ENCODE measurements around the gene ZNF791.
"Not testable (repeated sequence)": the region's sequence is repeated elsewhere in the genome, so short reads cannot be mapped to it uniquely, and the experiment has no call there.

The ZNF791 gene

GRCh38 chr19:12636631-12637030 is 25.9 kb downstream of the ZNF791 start:
- DNase-seq, result no peak

DNA sequence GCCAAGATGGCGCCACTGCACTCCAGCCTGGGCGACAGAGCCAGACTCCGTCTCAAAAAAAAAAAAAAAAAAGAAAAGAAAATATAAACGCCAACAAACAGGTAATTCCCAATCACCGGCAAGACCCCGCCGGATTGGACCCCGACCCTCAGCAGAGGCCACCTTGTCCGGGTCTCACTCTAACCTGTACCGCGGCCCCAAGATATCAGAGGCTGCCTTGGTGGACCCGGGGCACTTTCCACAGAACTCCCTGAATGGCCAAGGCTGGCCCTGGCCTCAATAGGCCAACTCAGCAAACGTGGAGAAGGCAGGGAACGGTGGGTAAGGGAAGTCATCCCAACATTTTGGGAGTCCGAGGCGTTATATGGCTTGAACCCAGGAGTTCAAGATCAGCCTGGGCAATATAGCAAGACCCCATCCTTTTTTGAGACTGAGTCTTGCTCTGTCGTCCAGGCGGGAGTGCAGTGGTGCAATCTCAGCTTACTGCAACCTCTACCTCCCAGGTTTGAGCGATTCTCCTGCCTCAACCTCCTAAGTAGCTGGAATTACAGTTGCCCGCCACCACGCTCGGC is 28.0 kb downstream of the ZNF791 start:
- DNase-seq, result no peak

DNA sequence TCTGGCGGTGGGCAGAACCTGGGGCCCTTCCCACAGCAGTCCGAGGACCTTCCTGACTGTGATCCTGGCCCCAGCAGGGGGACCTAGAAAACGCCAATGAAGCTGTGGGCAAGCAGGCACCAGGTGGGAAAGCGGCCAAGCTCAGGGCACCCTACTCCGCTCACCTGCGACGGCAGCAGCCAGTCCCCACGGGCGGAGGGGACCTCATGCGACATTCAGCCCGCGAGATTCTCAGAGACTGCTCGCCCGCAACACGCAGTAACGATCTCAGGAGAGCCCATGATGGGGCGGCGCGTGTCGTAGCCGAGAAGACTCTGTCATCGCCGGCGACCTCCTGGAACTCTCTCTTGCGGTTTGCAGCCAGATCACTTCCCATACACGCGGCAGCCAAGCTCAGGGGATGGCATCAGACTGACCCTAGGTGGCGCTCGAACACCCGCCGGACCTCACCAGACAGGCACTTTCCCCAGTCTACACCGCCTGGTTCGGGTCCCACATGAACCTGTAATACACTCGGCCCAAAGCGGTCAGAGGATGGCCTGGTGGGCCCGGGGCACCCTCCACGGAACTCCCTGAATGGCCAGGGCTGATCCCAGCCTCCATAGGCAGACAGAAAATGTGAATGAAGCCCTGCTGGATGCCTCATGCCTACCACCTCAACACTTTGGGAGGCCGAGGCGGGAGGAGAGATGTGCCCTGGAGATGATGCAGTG is 29.3 kb downstream of the ZNF791 start:
- DNase-seq, result peak; percentile 76

GRCh38 chr19:12641456-12641855 is 30.7 kb downstream of the ZNF791 start:
- DNase-seq, result no peak

GRCh38 chr19:12642506-12642905 is 31.8 kb downstream of the ZNF791 start:
- no peak for DNase-seq

DNA sequence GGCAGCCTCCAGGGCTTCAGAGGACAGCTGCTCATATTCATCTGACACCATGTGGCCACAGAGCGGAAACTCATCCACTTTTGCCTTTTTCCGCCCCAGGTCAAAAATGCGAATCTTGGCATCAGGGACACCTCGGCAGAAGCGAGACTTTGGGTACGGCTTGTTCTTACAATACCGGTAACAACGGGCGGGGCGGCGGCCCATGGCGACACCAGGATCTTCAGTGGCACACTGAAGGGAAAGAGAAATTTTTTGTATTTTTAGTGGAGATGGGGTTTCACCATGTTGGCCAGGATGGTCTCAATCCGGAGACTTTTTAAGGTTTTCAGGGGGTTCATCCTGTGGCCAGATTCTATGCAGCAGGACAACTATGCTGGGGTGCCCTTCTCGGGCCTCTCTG is 33.0 kb downstream of the ZNF791 start:
- DNase-seq, result not testable (repeated sequence)

GRCh38 chr19:12646551-12646950 is 35.8 kb downstream of the ZNF791 start:
- no peak for DNase-seq

GRCh38 chr19:12647047-12647446 is 36.3 kb downstream of the ZNF791 start:
- no peak for DNase-seq

- peak; percentile 24 for DNase-seq
Observed at GRCh38 chr19:12647490-12648071, 36.9 kb downstream of the ZNF791 start.

GRCh38 chr19:12648088-12648487 is 37.4 kb downstream of the ZNF791 start:
- no peak for DNase-seq

- DNase-seq, result no peak
Observed at GRCh38 chr19:12649941-12650340, 39.2 kb downstream of the ZNF791 start.

DNA sequence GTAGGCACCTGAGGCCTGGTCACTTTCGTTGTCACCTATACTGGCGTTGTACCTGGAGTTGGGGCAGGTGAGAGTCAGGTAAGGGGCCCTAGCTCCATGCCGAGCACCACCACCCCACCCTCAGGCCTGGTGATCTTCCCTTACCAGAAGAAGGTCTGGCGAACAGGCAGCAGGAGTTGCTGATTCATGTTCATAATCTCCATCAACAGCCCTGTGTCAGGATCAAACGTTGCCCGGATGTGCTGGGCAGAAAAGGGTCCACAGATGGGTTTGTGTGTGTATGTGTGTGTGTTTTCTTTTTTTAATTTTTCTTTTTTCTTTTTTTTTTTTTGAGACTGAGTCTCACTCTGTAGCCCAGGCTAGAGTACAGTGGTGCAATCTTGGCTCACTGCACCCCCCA is 41.5 kb downstream of the ZNF791 start:
- DNase-seq, result no peak

DNA sequence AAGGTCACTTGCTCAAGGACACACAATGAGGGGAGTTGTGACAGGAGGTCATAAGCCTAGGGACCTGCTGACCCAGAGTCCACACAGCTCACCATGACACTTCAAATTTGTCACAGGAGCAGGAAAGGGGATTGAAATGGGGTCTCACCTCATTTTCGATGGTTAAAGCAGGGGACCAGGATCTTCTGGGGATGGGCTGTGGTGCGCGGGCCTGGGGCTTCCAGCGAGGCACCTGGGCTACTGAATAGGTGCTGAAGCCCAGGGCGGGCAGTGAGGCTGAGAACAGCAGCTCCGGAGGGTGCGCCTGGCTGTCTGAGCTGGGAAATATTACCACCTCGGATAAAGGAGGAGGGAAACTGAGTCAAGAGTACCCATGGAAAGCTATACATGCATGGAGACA is 44.8 kb downstream of the ZNF791 start:
- DNase-seq, result no peak

DNA sequence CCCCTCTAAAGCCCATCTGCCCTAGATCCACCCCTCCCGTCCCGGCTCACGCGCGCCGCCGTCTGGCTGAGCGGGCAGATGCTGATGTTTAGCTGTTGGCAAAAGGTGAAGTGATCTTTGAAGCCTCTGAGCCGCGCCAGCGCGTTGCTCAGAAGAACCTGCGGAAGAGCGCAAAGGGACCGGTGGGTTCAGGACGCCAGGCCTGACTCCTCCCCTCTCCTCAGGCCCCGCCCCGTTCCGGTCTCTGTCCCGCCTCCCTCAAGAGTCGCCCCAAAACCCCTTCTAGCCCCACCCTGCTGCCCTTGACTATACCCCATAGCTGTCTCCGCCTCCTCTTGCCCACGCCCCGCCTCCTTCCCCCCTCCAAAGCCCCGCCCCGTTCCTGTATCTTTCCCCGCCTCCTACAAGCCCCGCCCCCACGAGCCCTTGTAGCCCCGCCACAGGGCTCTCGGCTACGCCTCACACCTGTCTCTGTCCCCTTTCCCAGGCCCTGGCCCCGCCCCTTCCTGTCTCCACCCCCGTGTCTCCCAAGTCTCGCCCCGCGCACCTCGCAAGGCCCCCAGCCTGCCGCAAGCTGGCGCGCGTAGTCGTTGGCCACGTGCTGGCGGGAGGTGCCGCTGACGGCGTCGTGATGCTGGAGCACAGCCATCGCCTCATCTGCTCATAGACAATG is 46.3 kb downstream of the ZNF791 start:
- DNase-seq, result no peak

GRCh38 chr19:12657966-12658365 is 47.2 kb downstream of the ZNF791 start:
- no peak for DNase-seq

DNA sequence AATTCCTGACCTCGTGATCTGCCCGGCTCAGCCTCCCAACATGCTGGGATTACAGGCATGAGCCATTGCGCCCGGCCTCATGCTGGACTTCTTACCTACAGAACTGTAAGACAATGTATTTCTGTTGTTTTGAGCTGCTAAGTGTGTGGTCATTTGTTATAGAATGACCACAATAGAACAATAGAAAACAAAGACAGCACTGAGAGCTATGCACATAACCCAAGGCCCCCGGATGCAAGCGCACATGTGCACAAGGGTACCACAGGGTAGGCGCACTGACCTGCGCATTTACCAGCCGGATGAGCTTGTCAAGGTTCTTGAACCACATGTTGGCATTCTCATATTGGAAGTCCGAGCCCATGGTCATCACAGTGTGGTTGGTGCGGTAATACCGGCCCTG is 50.3 kb downstream of the ZNF791 start:
- no peak for DNase-seq

- DNase-seq, result no peak
Observed at GRCh38 chr19:12664406-12665280, 53.9 kb downstream of the ZNF791 start.

DNA sequence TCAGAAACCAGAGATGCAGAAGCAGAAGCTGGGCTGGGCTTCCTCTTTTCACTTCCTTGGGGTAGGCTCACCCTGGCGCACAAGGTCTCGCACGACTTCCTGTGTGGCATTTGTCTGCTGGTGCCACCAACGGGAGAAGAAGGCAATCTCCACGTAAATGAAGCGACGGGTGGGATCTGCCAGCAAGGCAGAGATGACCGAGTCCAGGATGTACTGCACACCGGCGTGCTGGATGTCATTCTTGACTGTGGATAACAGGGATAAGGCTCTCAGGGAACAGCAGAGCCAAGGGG is 54.5 kb downstream of the ZNF791 start:
- DNase-seq, result no peak

- DNase-seq, result no peak
Observed at GRCh38 chr19:12665671-12666264, 55.0 kb downstream of the ZNF791 start.

GRCh38 chr19:12666265-12667048 is 55.7 kb downstream of the ZNF791 start, which contains the start of the genes MAN2B1 and WDR83:
Gene MAN2B1 (minus strand): TSS chr19:12666742. CDS start chr19:12666701, 41 bp downstream.
Gene WDR83 (plus strand): TSS chr19:12666807. CDS start chr19:12669791, 2,984 bp downstream.
- peak; percentile 62 for DNase-seq

GRCh38 chr19:12667731-12668302 is 57.1 kb downstream of the ZNF791 start:
- no peak for DNase-seq

All from fibroblast of skin of right quadriceps (primary cell).